Measurements from ENCODE around the gene ITPKC. TPM values are rescaled to one million over a fixed set of nuclear protein-coding genes. Genes with fewer than 3 reads are reported as not detected.

ITPKC gene
- 8.3 TPM for total RNA-seq

GRCh38 chr19:40716482-40717324 is at the start of gene ITPKC, which contains the start of gene COQ8B:
ITPKC (plus strand) TSS chr19:40717112; CDS start chr19:40717136, 24 bp downstream.
COQ8B (minus strand) TSS chr19:40716886; CDS start chr19:40714632, 2,254 bp downstream.

GRCh38 chr19:40690050-40690692 is 26.7 kb upstream of the ITPKC start, which contains the start of gene NUMBL:
NUMBL (minus strand) TSS chr19:40690651; CDS start chr19:40690483, 168 bp downstream.

GRCh38 chr19:40750058-40750873 is 33.4 kb downstream of the ITPKC start, which contains the start of gene ACTMAP:
ACTMAP (minus strand) TSS chr19:40750477; CDS start chr19:40749803, 674 bp downstream.

GRCh38 chr19:40750874-40751537 is 34.1 kb downstream of the ITPKC start, which contains the start of gene SNRPA:
SNRPA (plus strand) TSS chr19:40751203; CDS start chr19:40751409, 206 bp downstream.

GRCh38 chr19:40774916-40775631 is 58.2 kb downstream of the ITPKC start, which contains the start of gene MIA:
MIA (plus strand) TSS chr19:40775521; CDS start chr19:40775543, 22 bp downstream.

GRCh38 chr19:40777937-40778705 is 61.2 kb downstream of the ITPKC start, which contains the start of gene RAB4B:
RAB4B (plus strand) TSS chr19:40778247; CDS start chr19:40778376, 129 bp downstream.

Small RNA genes lying within 50 kb of the gene (small RNA-seq; reads per million reads assigned to genes)
- gene RNU6-195P = not detected

Other genes with a start within 250 kb of the ITPKC start
- gene SHKBP1, start 140.2 kb upstream of the ITPKC start, total RNA-seq = 4.6 TPM
- gene LTBP4, start 115.7 kb upstream of the ITPKC start, total RNA-seq = 35.3 TPM
- gene NUMBL, start 26.5 kb upstream of the ITPKC start, total RNA-seq = 23.8 TPM
- gene COQ8B, start 226 bp upstream of the ITPKC start, total RNA-seq = 29.8 TPM
- gene ACTMAP, start 33.4 kb downstream of the ITPKC start, total RNA-seq = 0.46 TPM
- 29.3 TPM for gene SNRPA, start 34.1 kb downstream of the ITPKC start, total RNA-seq
- gene MIA, start 58.4 kb downstream of the ITPKC start, total RNA-seq = 1.6 TPM
- gene RAB4B, start 61.1 kb downstream of the ITPKC start, total RNA-seq = 8.3 TPM
- gene EGLN2, start 82.1 kb downstream of the ITPKC start, total RNA-seq = 57.0 TPM
- gene CYP2A6, start 133.3 kb downstream of the ITPKC start, total RNA-seq = 0.23 TPM
- not detected for gene CYP2A7, start 165.1 kb downstream of the ITPKC start, total RNA-seq